GM18951 (cell line): ENCODE measurements around the gene SCAF4.
"Not testable (repeated sequence)": the region's sequence is repeated elsewhere in the genome, so short reads cannot be mapped to it uniquely, and the experiment has no call there.

Source experiments
- POLR2A ChIP-seq: IDR thresholded peaks from 4 replicates; pipeline ENCODE4 v1.6.1; 2011; ENCODE audit warnings: mild to moderate bottlenecking; ENCODE audit not compliant: insufficient read length, insufficient read depth; ENCODE audit errors: extremely low read depth
- in situ Hi-C: fragments of 300-500 bp; cut with MboI; formaldehyde crosslinking; loops from one replicate; pipeline ENCODE4 v1.12.0; 2022; ENCODE audit warnings: low sequenced_read_pairs, mixed read lengths, inconsistent platforms; ENCODE audit not compliant: unreplicated experiment

The SCAF4 gene

DNA sequence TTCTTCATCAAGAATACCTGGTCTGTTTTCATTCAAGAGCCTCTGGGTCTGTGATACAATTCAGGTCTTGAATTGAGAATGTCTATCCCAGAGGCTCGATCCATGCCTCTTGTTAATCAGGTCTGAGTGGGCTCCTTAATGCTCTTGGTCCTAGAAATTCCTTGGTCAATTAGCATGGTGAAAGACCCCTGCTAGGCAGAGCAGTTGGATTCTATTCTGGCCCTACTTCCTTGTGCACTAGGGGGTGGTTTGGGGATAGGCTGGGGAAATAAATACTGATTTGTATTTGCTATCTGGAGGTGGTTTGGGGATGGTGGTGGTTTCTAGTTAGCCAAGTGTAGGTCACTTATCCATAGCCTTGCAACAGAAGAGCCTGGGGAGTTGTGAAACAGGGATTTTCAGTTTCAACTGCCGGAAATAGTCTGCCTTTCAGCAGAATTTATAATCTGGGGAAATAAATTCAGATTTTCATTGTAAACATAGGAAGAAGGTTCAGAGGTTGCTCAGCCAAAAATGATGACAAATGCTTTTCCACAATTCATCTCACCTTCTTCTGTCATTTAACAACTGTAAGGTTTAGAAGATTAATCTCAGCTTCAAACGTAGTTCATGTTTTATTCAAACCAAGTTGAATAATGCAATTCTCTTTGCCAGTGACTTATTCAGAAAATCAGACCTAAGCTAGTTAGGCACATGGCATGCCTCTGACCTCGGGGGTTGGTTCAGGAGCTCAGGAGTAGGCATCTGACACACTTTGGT is 22.2 kb upstream of the SCAF4 start:
- TF ChIP-seq POLR2A, result no peak
- in situ Hi-C loops, result no loop called here

DNA sequence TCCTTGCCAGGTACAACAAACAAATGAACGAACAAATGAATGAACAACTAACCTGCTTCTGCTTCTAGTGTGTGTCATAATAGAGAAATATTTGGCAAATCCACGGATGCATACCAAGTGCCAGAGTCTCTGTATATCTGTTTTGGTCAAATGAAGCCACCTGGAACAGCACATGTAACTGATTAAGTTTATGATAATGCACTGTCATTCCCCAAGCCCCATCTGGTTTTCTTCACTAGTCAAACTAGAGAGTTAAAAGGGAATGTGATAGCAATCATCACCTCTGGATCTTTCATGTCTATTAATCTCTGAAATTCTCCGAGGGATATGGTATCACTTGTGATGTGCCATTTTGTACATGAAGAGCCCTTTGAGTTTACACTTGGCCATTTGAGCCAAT is 21.0 kb upstream of the SCAF4 start:
- TF ChIP-seq POLR2A, result no peak
- in situ Hi-C loops, result no loop called here

DNA sequence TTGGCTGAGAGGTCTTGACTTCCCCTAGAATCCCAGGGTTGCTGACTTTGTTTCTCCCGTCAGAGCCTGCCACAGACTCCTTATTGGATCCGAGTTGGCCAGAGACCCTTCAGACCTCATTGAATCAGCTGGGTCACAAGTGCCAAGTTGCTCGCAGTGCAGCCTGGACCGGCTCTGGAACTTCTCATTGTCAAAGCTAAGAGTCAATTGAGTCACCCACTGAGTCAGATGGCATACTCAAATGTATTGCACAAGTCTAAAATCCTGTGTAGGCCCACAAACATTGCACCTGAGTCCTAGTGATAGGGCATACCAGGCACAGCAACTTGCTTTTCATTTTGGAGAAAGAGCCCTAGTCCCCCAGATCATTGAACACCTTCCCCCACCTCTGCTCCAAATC is 20.4 kb upstream of the SCAF4 start:
- TF ChIP-seq POLR2A, result no peak
- in situ Hi-C loops, result no loop called here

DNA sequence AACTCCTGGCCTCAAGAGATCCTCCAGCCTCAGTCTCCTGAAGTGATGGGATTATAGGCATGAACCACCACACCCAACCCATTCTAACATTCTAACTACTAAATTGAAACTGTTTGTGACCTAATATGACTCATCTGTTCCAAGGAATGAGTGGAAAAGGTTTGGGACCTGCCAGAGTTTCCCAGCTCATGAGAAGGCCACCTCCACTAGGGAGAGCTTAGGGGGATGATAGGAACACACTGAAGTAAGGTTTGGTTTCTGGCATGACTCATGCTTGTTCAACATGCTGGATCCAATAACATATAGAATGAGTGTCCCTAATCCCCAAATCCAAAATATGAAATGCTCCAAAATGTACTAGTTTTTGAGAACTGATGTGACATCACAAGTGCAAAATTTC is 18.9 kb upstream of the SCAF4 start:
- TF ChIP-seq POLR2A, result no peak
- in situ Hi-C loops, result no loop called here

DNA sequence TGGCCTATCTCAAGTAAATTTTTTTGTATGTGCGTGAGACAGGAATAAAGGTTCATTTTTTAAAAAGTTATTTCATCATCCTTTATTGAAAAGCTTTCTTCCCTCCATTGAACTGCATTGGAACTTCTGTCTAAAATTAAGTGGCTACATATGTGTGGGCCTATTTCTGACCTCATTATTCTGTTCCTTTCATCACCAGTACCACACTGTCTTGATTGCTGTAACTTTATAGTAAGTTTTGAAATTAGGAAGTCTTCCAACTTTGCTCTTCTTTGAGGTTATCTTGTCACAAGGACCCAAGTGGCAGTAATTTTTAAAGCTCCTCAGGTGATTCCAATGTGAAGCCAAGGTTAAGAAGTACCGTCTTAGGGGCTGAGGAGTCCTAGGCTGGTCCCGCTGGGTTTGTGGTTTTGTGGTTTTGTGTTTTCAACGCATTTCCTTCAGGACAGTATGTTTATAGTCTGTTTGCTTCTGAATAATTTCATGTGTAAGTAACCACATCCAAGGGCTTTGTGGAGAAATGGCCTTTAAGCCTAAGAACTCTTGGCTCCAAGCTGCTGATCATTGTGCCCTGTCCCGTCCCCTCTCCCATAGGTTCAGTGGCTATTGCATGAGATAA is 12.4 kb upstream of the SCAF4 start:
- in situ Hi-C loops, result no loop called here
- TF ChIP-seq POLR2A, result no peak

DNA sequence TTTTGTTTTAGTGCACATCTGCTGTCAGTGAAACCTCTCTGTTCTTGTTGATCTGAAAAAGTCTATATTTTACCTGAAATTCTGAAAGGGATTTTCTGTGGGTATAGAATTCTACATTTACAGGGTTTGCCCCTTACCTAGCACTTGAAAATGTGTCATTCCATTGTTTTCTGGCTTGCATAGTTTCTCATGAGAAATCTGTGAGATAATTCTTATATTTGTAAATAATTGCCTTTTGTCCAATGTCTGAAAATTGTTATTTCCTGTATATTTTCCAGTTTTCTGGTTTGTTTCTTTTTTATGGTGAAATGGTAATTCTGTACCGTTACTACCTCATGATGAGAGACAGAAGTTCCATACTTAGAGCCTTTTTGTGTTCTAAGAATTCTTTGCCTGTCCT is 11.8 kb upstream of the SCAF4 start:
- no peak for TF ChIP-seq POLR2A
- in situ Hi-C loops, result no loop called here

DNA sequence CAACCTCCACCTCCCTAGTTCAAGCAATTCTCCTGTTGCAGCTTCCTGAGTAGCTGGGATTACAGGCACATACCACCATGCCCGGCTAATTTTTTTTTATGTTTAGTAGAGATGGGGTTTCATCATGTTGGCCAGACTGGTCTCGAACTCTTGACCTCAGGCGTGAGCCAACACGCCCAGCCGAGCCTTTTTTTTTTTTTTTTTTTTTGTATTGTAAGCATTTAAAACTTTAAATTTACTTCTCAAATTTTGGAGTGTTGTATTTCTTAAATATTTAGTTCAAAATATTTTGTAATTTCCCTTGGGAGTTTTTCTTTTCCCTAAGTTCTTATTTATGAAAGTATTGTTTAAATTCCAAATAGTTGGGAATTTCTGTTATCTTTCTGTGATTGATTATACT is 9.2 kb upstream of the SCAF4 start:
- TF ChIP-seq POLR2A, result no peak
- in situ Hi-C loops, result no loop called here

DNA sequence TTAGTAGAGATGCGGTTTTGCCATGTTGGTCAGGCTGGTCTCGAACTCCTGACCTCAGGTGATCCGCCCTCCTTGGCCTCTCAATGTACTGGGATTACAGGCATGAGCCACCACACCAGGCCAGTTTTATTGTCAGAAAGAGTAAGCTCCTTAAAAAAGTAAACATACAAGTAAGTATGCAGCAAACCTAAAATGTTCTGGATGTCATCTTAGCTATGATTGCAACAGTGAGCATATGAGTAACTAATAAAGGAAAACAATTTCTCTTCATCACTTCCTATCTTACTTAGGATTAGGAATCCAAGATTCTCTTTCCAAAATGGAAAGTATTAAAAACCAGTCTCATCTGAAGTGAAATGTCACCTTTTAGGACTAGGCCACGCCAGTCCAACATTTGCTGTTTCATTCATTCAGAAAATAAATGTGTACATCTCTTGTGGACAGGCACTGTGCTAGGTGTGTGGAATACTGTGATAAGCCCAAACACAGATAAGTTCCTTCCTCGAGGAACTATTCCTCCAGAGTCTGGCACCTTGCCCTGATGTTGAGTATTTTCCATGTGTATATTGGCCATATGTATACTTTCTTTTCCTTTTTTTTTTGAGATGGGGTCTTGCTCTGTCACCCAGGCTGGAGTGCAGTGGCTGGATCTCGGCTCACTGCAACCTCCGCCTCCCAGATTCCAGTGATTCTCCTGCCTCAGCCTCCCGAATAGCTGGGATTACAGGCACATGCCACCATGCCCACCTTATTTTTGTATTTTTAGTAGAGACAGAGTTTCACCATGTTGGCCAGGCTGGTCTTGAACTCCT is 5.9 kb upstream of the SCAF4 start:
- in situ Hi-C loops, result not testable (repeated sequence)

DNA sequence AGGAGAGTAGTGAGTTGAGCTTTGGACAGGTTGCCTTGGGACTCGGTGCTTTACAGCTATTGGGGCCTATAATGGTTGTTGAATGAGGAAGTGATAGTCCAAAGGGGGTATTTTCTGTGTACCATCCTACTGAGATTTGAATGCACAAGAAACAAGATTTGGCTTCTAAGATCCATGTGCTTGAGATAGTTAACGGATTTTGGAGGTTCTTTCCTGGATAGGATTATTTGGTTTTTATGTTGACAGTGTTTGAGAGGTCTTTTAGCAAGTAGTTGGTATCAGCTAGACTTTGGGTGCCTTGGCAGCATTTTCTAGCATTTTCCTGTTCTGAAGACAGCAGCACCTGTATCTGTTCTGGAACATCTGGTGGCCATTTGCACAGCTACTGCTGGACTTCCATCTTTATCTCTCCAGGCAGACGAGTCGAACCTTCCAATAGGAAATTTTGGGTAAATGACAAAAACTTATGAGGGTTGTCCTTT is 3.6 kb upstream of the SCAF4 start:
- no peak for TF ChIP-seq POLR2A
- in situ Hi-C loops, result no loop called here

DNA sequence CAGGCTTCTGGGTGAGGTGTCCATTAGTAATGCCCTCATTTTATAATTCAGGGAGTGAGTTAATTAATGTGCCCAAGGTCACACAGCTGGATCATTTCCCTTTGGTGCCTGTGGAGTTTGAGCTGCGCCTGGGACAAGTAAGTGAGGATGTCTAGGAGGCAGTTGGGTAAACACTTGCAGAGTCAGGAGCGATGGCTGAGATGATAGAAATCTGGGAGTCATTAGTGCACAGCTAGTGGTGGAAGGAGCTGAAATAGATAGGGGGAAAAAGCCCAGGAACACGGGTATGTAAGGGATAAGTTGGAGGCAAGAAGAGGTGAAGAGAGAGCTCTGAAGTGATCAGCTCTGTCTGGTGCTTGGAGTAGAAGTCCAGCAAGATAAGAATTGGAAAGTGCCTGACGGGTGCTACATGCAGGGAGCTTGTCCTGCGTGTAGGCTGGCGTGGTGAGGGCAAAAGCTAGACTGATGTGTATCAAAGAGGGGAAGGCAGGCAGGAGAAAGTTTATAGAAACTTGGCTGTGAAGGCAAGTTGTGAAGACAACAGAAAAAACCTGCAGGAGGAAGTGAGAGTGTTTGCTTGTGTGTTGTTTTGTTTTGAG is 1.7 kb upstream of the SCAF4 start:
- no peak for TF ChIP-seq POLR2A
- in situ Hi-C loops, result no loop called here

DNA sequence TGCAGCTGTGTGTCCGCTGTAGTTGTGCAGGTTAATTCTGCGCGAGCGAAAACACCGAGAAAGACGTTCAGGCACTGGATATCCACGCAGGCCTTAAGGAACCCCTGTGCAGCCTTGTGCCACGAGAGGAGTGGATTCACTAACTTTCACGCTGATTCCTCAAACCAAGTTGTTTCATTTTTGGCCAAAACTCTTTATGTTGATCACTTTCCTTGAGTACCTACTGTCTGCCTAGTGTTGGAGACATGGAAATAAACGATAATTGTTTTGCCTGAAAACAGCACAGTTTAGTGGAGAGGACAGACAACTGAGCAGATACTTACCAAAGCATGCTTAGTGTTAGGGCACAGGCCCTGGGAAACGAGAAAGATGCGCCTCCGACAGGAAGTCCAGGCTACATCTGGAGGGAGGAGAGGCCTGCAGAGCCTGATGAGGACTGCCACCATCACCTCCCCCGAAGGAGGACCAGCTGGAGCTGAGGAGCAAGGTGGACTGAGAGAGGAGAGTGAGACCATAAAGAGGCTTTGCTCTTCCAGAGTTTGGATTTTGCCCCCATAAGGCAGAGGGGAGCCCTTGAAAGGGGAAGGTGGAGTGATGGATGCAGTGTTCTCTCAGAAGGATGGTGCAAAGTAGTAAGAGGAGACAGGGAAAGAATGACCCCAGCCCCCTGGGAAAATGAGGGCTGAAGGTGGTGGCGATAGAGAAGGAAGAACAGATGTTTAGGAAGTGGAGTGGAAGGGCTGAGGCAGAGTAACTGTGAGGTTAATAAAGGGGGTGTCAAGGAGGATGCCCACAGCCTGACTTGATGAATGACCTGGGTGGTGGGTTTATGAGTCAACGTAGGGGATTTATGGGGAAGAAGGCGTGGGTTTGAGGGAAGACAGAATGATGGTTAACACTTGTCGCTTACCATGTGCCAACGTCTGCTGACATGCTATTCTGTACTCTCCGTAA is 956 bp upstream of the SCAF4 start:
- TF ChIP-seq POLR2A, result no peak
- in situ Hi-C loops, result no loop called here

DNA sequence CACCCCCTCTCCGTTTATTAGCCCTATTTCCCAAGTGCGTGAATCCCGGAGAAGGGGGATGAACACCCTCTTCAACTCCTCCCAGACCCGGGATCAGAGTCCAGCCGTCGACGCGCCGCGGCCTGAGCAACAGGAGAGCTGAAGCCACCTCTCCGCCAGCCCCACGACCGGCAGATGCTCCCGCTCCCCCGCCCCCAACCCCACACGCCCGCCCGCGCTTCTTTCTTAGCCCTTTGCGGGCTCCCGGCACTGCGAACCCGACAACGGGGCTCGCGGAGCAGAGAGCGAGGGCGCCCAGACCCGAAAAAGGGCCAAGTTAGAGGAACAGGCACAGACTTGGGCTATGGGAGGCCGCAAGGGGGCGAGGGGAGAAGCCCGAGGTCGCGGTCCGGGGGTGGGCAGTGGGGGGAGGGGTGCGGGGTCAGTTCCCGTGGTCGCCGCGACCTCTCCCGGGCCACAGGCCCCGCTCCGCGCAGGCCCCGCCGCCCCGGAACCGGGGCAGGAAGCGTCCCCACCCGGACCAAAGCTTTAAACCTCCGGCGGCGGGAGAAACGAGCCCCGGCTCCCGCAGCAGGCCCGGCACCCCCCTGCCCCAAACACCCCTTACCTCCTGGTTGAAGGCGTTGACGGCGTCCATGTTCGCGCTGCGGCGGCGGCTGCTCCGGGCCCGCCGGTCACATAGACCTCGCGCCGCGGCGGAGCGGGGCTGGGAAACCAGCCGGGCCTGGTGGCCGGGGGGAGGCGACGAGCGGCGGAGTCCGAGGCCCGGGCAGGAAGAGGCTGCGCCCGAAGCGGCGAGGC is 662 bp downstream of the SCAF4 start:
- no peak for TF ChIP-seq POLR2A
- in situ Hi-C loops, result no loop called here
